B cell (primary cell): Measurements from ENCODE around the gene RAE1. TPM values are rescaled to one million over a fixed set of nuclear protein-coding genes. Genes with fewer than 3 reads are reported as not detected.

ENCODE experiments used
- ATAC-seq: fragments of 200-7000 bp; cut with Tn5 transposase; one replicate; pipeline ENCODE4 v1.10.0; 2021; ENCODE audit warnings: low read depth, mild to moderate bottlenecking, moderate number of reproducible peaks, moderate library complexity
- CTCF ChIA-PET: fragments of 350-600 bp; sonication (Branson Sonifier 250); formaldehyde crosslinking; loops from one replicate; lab custom pipeline; 2021; ENCODE audit warnings: antibody characterized with exemption, inconsistent platforms; lab: Charles Lee
- POLR2A ChIA-PET: fragments of 350-600 bp; sonication (Branson Sonifier 250); formaldehyde crosslinking; loops from one replicate; lab custom pipeline; 2021; ENCODE audit warnings: antibody characterized with exemption; lab: Charles Lee
- DNase-seq: peaks from one replicate; pipeline ENCODE4 v3.0.0; 2013
- H2AFZ ChIP-seq: 2 replicates; pipeline ENCODE4 v1.6.1; 2012; ENCODE audit warnings: mild to moderate bottlenecking, low read depth, low read length; ENCODE audit not compliant: insufficient read depth, poor library complexity, severe bottlenecking
- H3K27ac ChIP-seq, 2 donors: 1 replicate in 1 of 2; 2 replicates in 1 of 2; pipeline ENCODE4 v1.5.1; 2012 to 2013; ENCODE audit warnings: low read length in 2 of 2, mild to moderate bottlenecking in 2 of 2, moderate library complexity in 1 of 2
- H3K27me3 ChIP-seq, 4 experiments: fragments of 200-600 bp in 1 of 4; sonication (generic) in 1 of 4; replicated peaks in 1 of 4; 1 replicate in 2 of 4; 2 replicates in 2 of 4; pipeline versions ENCODE4 v1.6.1 to v1.7.0; 2013 to 2016; ENCODE audit warnings: low read length in 3 of 4, mild to moderate bottlenecking in 2 of 4, mixed read lengths in 1 of 4, moderate library complexity in 1 of 4; ENCODE audit not compliant: insufficient read depth in 4 of 4, control insufficient read depth in 3 of 4; ENCODE audit errors: control extremely low read depth in 1 of 4
- H3K36me3 ChIP-seq, 2 experiments: replicated peaks in 1 of 2; 1 replicate in 1 of 2; 2 replicates in 1 of 2; pipeline versions ENCODE4 v1.6.1 to v1.7.1; 2013; ENCODE audit warnings: low read length in 1 of 2; ENCODE audit not compliant: insufficient read depth in 2 of 2, control insufficient read depth in 1 of 2; ENCODE audit errors: control extremely low read depth in 1 of 2, extremely low read depth in 1 of 2
- H3K4me1 ChIP-seq, 2 donors: fragments of 200-600 bp in 1 of 2; sonication (generic) in 1 of 2; 1 replicate in 1 of 2; 2 replicates in 1 of 2; pipeline versions ENCODE4 v1.5.1 to v1.6.1; 2013 to 2017; ENCODE audit warnings: low read length in 2 of 2; ENCODE audit not compliant: control insufficient read depth in 2 of 2, insufficient read depth in 2 of 2
- H3K4me2 ChIP-seq: replicated peaks from 2 replicates; pipeline ENCODE3; 2012; ENCODE audit warnings: mild to moderate bottlenecking, low read depth, low read length; ENCODE audit not compliant: poor library complexity, severe bottlenecking
- H3K4me3 ChIP-seq, 5 experiments: fragments of 200-600 bp in 1 of 5; sonication (generic) in 1 of 5; 1 replicate in 3 of 5; 2 replicates in 2 of 5; pipeline versions ENCODE4 v1.5.1 to v1.7.0; 2011 to 2016; ENCODE audit warnings: low read length in 4 of 5, mild to moderate bottlenecking in 4 of 5, low read depth in 2 of 5, control low read depth in 1 of 5, moderate library complexity in 1 of 5; ENCODE audit not compliant: insufficient read depth in 1 of 5; ENCODE audit errors: control extremely low read depth in 1 of 5, extremely low read depth in 1 of 5
- H3K79me2 ChIP-seq: fragments of 200-600 bp; sonication (generic); one replicate; pipeline ENCODE4 v1.6.0; 2016; ENCODE audit warnings: low read length; ENCODE audit not compliant: control insufficient read depth, insufficient read depth
- H3K9ac ChIP-seq: fragments of 200-600 bp; sonication (generic); 2 replicates; pipeline ENCODE4 v1.6.1; 2017; ENCODE audit warnings: mild to moderate bottlenecking, low read length, moderate library complexity
- H3K9me3 ChIP-seq, 3 donors: one replicate each; pipeline versions ENCODE4 v1.6.1 to v1.7.1; 2013; ENCODE audit warnings: low read length in 2 of 3; ENCODE audit not compliant: control insufficient read depth in 2 of 3, insufficient read depth in 1 of 3; ENCODE audit errors: control extremely low read depth in 1 of 3
- H4K20me1 ChIP-seq: 2 replicates; pipeline ENCODE4 v1.6.0; 2012; ENCODE audit warnings: mild to moderate bottlenecking, low read length; ENCODE audit not compliant: insufficient read depth, control insufficient read depth, poor library complexity, severe bottlenecking
- H3K27ac Mint-ChIP-seq: one replicate; pipeline ENCODE4 v1.8.0; 2021; ENCODE audit warnings: mixed read lengths
- H3K27me3 Mint-ChIP-seq: one replicate; pipeline ENCODE4 v1.8.0; 2021; ENCODE audit warnings: mixed read lengths
- H3K4me1 Mint-ChIP-seq: one replicate; pipeline ENCODE4 v1.8.0; 2021; ENCODE audit warnings: mixed read lengths
- H3K4me3 Mint-ChIP-seq: one replicate; pipeline ENCODE4 v1.8.0; 2021; ENCODE audit warnings: mixed read lengths
- H3K9me3 Mint-ChIP-seq: one replicate; pipeline ENCODE4 v1.8.0; 2022; ENCODE audit warnings: mixed read lengths; ENCODE audit not compliant: insufficient read depth
- CTCF ChIP-seq: fragments of 200-600 bp; IDR thresholded peaks from one replicate; pipeline ENCODE4 v1.8.0; 2022; ENCODE audit warnings: antibody characterized with exemption, mild to moderate bottlenecking
- EZH2 ChIP-seq: IDR thresholded peaks from 2 replicates; pipeline ENCODE4 v1.6.1; 2012; ENCODE audit warnings: borderline replicate concordance, low read depth, mild to moderate bottlenecking, moderate library complexity, low read length; ENCODE audit not compliant: insufficient read depth, poor library complexity, severe bottlenecking
- WGBS: methylation state at CpG from one replicate; pipeline ENCODE4 v1.1.5; 2013; ENCODE audit warnings: missing lambda C conversion rate; ENCODE audit not compliant: insufficient coverage; 5-methylcytosine and 5-hydroxymethylcytosine counted together
- intact Hi-C: fragments of 100-400 bp; cut with micrococcal nuclease; formaldehyde crosslinking; loops from one replicate; pipeline ENCODE4 v1.10.0; 2022
- polyA plus RNA-seq: library from polyadenylated mRNA; depleted of rRNA; stranded (reverse); fragments of >200 nt; gene quantifications from 2 replicates; pipeline ENCODE4 v1.2.3, GENCODE V29; 2012
- total RNA-seq, 2 donors: library from RNA; stranded (reverse); fragments of 120-200 nt in 1 of 2; gene quantifications; 1 replicate in 1 of 2; 2 replicates in 1 of 2; pipeline versions ENCODE4 v1.2.3 to v1.2.4, GENCODE V29; 2013 to 2022

Gene RAE1
- total and polyA plus RNA-seq, 2 donors (not counting 1 experiment from before 2014, with no cell fraction given): 32.6 to 33.3 TPM

- ChIA-PET CTCF (interaction anchor here (1.1 kb wide), 1 partner anchor 235 kb away, joined by 3 read pairs; no protein-coding TSS in a partner anchor), POLR2A (no interaction called here)
- Mint-ChIP-seq H3K4me3 (no peak overlapping the region), H3K4me1 (no peaks in the 10 kb centered on the region), H3K27ac (no peak overlapping the region), H3K27me3 (no peaks in the 10 kb centered on the region), H3K9me3 (no peaks in the 10 kb centered on the region)
- Histone ChIP-seq H3K79me2 (peaks cover 9% of the 10 kb centered on the region), H3K9me3 (no peaks in the 10 kb centered on the region), H3K36me3 (peaks cover 8 to 43% of the 10 kb centered on the region in 2 experiments), H3K4me2 (no peak overlapping the region), H3K27ac (no peak overlapping the region), H3K4me3 (no peak overlapping the region), H2AFZ (no peak overlapping the region), H3K27me3 (no peaks in the 10 kb centered on the region), H3K4me1 (no peaks in the 10 kb centered on the region), H4K20me1 (peaks cover 16% of the 10 kb centered on the region), H3K9ac (no peak overlapping the region)
- intact Hi-C loops: no loop called here
- TF ChIP-seq EZH2 (no peak), CTCF (no peak)
- DNase-seq (no peak), ATAC-seq (no peak)
- 94% methylated on average over 5 of the region's 6 CpGs for WGBS
These were observed 10.5 kb downstream of the RAE1 start for GRCh38 chr20:57361517-57361916.

GRCh38 chr20:57364451-57364850 lies 13.4 kb downstream of the RAE1 start:
- Mint-ChIP-seq H3K4me3 (no peak overlapping the region), H3K4me1 (no peaks in the 10 kb centered on the region), H3K27me3 (no peaks in the 10 kb centered on the region), H3K9me3 (no peaks in the 10 kb centered on the region), H3K27ac (no peak overlapping the region)
- Histone ChIP-seq H3K9ac (no peak overlapping the region), H3K9me3 (no peaks in the 10 kb centered on the region), H3K4me2 (no peak overlapping the region), H2AFZ (no peak overlapping the region), H3K4me3 (no peak overlapping the region), H4K20me1 (peaks cover 16% of the 10 kb centered on the region), H3K79me2 (peaks cover 9% of the 10 kb centered on the region), H3K27ac (no peak overlapping the region), H3K36me3 (peaks cover 12 to 68% of the 10 kb centered on the region in 2 experiments), H3K27me3 (no peaks in the 10 kb centered on the region), H3K4me1 (no peaks in the 10 kb centered on the region)
- POLR2A ChIA-PET: no interaction called here
- no peak for TF ChIP-seq CTCF
- no peak for TF ChIP-seq EZH2
- ATAC-seq (no peak), DNase-seq (no peak)
- intact Hi-C loops: no loop called here
- CTCF ChIA-PET: no interaction called here
